ENCODE results near the gene PCCA. TPM values are rescaled to one million over a fixed set of nuclear protein-coding genes. Genes with fewer than 3 reads are reported as not detected.
"Not testable (repeated sequence)": the region's sequence is repeated elsewhere in the genome, so short reads cannot be mapped to it uniquely, and the experiment has no call there.

Gene PCCA
- total RNA-seq, 1 donor from 2014 or later, result 14.3 TPM

GRCh38 chr13:100096526-100096925, 7.6 kb downstream of the PCCA start:
- no peak for DNase-seq (ENCODE audit: low read depth)

GRCh38 chr13:100097821-100098220, 8.9 kb downstream of the PCCA start:
- no peak for DNase-seq (ENCODE audit: low read depth)

GRCh38 chr13:100098445-100099116, 9.7 kb downstream of the PCCA start:
- DNase-seq (ENCODE audit: low read depth), result no peak

GRCh38 chr13:100099117-100099445, 10.2 kb downstream of the PCCA start:
- not testable (repeated sequence) for DNase-seq (ENCODE audit: low read depth)

- peak; percentile 40 for DNase-seq (ENCODE audit: low read depth)
These were observed 11.4 kb downstream of the PCCA start for GRCh38 chr13:100100115-100100879.

- DNase-seq (ENCODE audit: low read depth), result no peak
These were observed 13.1 kb downstream of the PCCA start for GRCh38 chr13:100102042-100102441.

- DNase-seq (ENCODE audit: low read depth), result no peak
These were observed 17.1 kb downstream of the PCCA start for GRCh38 chr13:100106005-100106404.

GRCh38 chr13:100106705-100107104, 17.8 kb downstream of the PCCA start:
- no peak for DNase-seq (ENCODE audit: low read depth)

GRCh38 chr13:100108913-100109507, 20.1 kb downstream of the PCCA start:
- DNase-seq (ENCODE audit: low read depth), result no peak

GRCh38 chr13:100110269-100110668, 21.4 kb downstream of the PCCA start:
- no peak for DNase-seq (ENCODE audit: low read depth)

- DNase-seq (ENCODE audit: low read depth), result no peak
These were observed 23.4 kb downstream of the PCCA start for GRCh38 chr13:100112186-100112838.

- DNase-seq (ENCODE audit: low read depth), result no peak
These were observed 26.9 kb downstream of the PCCA start for GRCh38 chr13:100115693-100116254.

- peak; percentile 41 for DNase-seq (ENCODE audit: low read depth)
These were observed 35.4 kb downstream of the PCCA start for GRCh38 chr13:100124265-100124664.

GRCh38 chr13:100125946-100126345, 37.1 kb downstream of the PCCA start:
- DNase-seq (ENCODE audit: low read depth), result no peak

- DNase-seq (ENCODE audit: low read depth), result no peak
These were observed 39.5 kb downstream of the PCCA start for GRCh38 chr13:100128373-100128772.

- no peak for DNase-seq (ENCODE audit: low read depth)
These were observed 39.9 kb downstream of the PCCA start for GRCh38 chr13:100128838-100129237.

- DNase-seq (ENCODE audit: low read depth), result peak; percentile 10
These were observed 40.7 kb downstream of the PCCA start for GRCh38 chr13:100129605-100130004.

- peak; percentile 59 for DNase-seq (ENCODE audit: low read depth)
These were observed 41.2 kb downstream of the PCCA start for GRCh38 chr13:100130092-100130491.

GRCh38 chr13:100130930-100131511, 42.1 kb downstream of the PCCA start:
- DNase-seq (ENCODE audit: low read depth), result no peak

- peak; percentile 43 for DNase-seq (ENCODE audit: low read depth)
These were observed 43.1 kb downstream of the PCCA start for GRCh38 chr13:100131863-100132574.

Data from myocyte (in vitro differentiated cells).